Motor neuron (in vitro differentiated cells): Measurements from ENCODE around the gene TRIOBP. TPM values are rescaled to one million over a fixed set of nuclear protein-coding genes. Genes with fewer than 3 reads are reported as not detected.
A peak's percentile ranks its signal among the peaks of the same experiment; 100 is the strongest.

Experiments used
- ATAC-seq, 8 experiments: fragments of 200-7000 bp; cut with Tn5 transposase; replicated peaks in 6 of 8; 2 replicates each; pipeline ENCODE4 v1.8.0; 2021; ENCODE audit warnings: mild to moderate bottlenecking in 8 of 8, moderate library complexity in 8 of 8
- H3K27ac ChIP-seq, 2 donors: fragments of 250-450 bp; sonication (Bioruptor Pico); 2 replicates each; pipeline ENCODE4 v1.9.0; 2021; ENCODE audit warnings: antibody characterized with exemption in 2 of 2, mild to moderate bottlenecking in 2 of 2, moderate library complexity in 1 of 2
- H3K4me1 ChIP-seq, 2 donors: fragments of 250-450 bp; sonication (Bioruptor Pico); replicated peaks in 1 of 2; 2 replicates each; pipeline ENCODE4 v1.6.1; 2021; ENCODE audit warnings: antibody characterized with exemption in 2 of 2, mild to moderate bottlenecking in 2 of 2, moderate library complexity in 1 of 2
- H3K4me3 ChIP-seq, 5 donors: fragments of 250-450 bp; sonication (Bioruptor Pico); 2 replicates each; pipeline ENCODE4 v1.9.0; 2021; ENCODE audit warnings: antibody characterized with exemption in 5 of 5, mild to moderate bottlenecking in 5 of 5, moderate library complexity in 4 of 5
- WGBS, 10 experiments: fragments of 450-650 bp; shearing (Covaris generic); methylation state at CpG; one replicate each; pipeline ENCODE4 v1.0.0; 2022; 5-methylcytosine and 5-hydroxymethylcytosine counted together
- in situ Hi-C, 9 experiments: fragments of 400-800 bp; cut with MboI; loops; one replicate each; pipeline ENCODE4 v1.15.0; 2021; ENCODE audit warnings: low sequenced_read_pairs in 9 of 9, low pct_unique_long_range_greater_than_20kb in 2 of 9; ENCODE audit not compliant: unreplicated experiment in 9 of 9
- total RNA-seq, 8 experiments: library from RNA; unstranded; fragments of 300-600 nt; gene quantifications; 2 replicates each; pipeline versions ENCODE4 v1.2.3 to v1.2.4, GENCODE V29; 2022

The TRIOBP gene
- total RNA-seq, 8 experiments from 2014 or later, result 13.8 to 56.2 (median 25.3) TPM

DNA sequence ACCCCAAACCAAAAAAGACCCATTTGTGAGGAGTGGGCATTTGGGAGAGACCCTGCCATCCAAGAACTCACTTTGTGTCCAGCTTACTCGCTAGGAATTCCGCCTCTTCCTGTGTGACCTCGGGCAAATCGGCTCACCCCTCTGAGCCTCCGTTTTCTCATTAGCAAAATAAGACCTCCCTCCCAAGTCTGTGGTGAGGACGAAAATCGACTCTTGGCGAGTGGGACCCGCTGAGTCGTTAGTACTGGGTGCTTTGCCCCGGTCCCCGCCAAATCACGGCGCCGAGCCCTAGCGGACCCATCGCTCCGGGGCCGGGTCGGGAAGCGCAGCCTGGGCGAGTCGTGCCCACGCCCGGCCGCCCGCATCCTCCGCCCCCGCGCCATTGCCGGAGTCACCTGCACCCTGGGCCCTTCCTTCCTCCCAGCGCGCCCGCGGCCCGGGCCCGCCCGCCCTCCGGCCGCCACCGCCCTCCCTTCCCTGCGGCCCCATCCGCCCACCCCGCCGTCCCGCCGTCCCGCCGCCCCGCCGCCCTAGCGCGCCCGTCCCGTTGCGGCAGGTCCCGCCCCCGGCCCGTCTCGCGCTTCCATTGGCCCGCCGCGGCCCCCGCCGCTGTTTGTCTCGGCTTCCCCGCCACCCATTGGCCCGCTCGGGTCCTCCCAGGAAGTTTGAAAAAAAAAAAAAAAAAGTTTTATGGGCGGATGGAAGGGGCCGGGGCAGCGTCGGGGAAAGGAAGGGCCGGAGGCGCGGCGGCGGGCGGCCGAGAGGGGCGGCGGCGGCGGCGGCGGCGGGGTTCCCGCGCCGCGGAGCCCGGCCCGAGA lies 48.9 kb downstream of the TRIOBP start:
- Histone ChIP-seq H3K4me3 (peak overlapping the region; percentile 58 to 98 (median 88)), H3K4me1 (peaks cover 10 to 22% of the 10 kb centered on the region in 2 donors), H3K27ac (peak overlapping the region; percentile 18 to 83)
- WGBS, 10 experiments, result 0 to 5% (median 3%) methylated on average over 3 to 7 of the region's 94 CpGs; no CpG with 5 or more reads in 5 of the 10 experiments
- ATAC-seq, result peak; percentile 51 to 91 (median 84)
- in situ Hi-C loops, result no loop called here

DNA sequence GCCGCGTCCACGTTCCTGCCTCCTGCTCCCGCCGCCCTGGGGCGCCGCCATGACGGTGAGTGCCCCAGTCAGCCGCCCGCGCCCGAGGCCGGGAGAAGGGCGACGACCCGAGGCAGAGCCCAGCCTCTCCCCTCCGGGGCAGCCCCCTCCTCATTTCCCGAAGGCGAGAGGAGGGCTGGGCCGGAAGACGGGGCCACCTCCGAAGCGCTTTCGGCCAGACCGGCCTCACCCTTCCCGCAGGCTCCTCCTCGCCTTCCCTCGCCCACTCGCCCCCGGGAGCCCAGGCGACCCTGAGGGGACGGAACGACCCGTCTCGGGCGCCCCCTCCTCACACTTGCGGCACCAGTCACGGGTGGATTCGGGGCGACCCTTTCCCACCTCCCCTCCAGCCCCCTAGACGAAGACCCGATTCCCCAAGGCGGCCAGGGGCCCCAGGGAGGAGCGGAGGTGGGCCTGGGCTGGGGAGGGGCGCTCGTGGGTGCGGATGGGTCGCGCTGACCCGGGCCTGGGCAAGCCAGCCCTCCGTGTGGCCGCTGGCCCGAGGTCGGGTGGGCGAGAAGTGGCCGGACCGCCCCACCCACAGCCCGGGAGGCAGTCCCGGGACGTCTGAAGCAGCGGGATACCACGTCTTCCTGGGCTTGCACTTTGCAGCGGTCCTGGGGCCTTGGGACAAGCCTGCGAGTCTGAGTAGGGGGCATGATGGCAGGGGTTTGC lies 49.7 kb downstream of the TRIOBP start:
- in situ Hi-C loops, result no loop called here
- H3K4me3 ChIP-seq, result peak overlapping the region; percentile 58 to 98 (median 88)
- peak overlapping the region; percentile 18 to 83 for H3K27ac ChIP-seq
- 0 to 20% methylated on average over 1 of the region's 64 CpGs; no CpG with 5 or more reads in 8 of the 10 experiments for WGBS, 10 experiments
- peaks cover 10 to 22% of the 10 kb centered on the region in 2 donors for H3K4me1 ChIP-seq
- peak; percentile 4 to 58 (median 46) for ATAC-seq

DNA sequence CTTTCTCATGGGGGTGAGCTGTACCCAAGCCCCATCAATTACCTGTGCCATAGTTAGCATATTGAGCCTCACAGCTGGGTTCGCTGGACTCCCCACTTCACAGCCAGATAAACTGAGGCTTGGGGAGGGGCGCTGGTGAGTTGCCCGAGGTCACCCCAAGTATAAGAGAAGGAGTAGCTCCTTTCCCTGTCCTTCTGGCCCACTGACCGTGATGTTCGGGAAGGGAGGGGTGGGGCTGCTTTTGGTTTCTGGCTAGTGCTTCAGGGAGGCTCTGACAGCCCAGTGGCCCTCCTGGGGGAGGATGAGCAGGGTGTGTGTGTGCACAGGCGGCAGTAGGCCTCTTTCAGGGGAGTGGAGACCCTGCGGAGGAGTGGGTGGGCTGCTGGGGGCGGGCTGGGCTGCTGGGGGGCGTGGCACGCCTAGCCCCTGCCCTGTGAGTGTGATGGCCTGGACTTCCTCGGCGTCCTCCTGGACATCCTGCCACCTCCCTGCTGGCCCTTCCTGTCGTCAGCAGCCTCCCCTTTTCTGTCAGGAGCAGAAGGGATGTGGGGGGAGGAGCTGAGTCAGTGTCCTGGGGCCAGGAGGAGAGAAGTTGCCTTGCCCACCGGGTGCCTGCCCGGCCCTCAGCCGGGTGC lies 50.3 kb downstream of the TRIOBP start:
- Histone ChIP-seq H3K4me3 (peak overlapping the region; percentile 58 to 98 (median 88)), H3K27ac (peak overlapping the region in 1 of 2 donors; percentile 83), H3K4me1 (peaks cover 10 to 22% of the 10 kb centered on the region in 2 donors)
- WGBS, 10 experiments, result 0 to 40% (median 3%) methylated on average over 1 to 8 of the region's 16 CpGs; no CpG with 5 or more reads in 6 of the 10 experiments
- in situ Hi-C loops, result no loop called here
- ATAC-seq, result peak; percentile 2 to 51 (median 18)

DNA sequence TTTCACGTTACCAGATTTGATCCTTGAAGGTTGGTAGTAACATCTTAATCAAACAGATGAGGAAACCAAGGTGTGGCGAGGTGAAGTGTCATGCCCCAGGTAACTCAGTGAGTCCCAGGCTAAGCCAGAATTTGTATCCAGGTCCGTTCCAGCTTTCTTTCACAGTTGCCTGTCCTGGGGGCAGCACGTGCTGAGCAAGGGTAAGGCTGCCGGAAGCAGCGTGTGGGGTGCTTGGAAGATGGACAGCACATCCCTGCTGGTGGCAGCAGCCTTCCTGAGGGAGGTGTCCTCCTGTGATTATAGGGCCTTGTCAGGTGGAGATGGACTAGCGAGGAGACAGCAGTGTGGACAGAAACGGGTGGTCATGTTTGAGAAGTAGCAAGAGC lies 50.9 kb downstream of the TRIOBP start:
- ATAC-seq, result no peak
- in situ Hi-C loops, result no loop called here
- H3K4me3 ChIP-seq, result peak overlapping the region in 4 of 5 donors; percentile 58 to 98 (median 84)
- WGBS, 10 experiments, result 5 to 60% (median 48%) methylated on average over 1 to 7 of the region's 8 CpGs; no CpG with 5 or more reads in 6 of the 10 experiments
- peaks cover 10 to 22% of the 10 kb centered on the region in 2 donors for H3K4me1 ChIP-seq
- H3K27ac ChIP-seq, result no peak overlapping the region

DNA sequence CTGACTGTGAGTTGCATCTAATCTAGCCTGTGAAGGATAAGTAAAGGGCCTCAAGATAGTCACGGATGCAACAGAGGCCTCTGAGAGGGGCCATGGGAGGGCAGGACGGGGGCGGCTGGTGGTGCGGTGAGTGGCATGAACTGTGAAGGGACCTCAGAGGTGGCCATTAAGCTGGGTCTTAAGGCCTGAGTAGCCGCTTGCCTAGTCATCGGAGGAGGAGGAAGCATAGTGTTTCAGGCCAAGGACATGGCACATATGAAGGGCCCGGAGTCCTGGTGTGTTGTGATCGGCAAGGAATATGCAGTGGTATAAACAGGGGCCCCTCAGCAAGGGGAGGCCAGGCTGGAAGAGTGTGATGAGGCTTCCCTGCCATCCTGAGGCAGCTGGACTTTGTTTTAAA lies 51.8 kb downstream of the TRIOBP start:
- WGBS, 10 experiments, result 40 to 90% methylated on average over 2 to 3 of the region's 8 CpGs; no CpG with 5 or more reads in 8 of the 10 experiments
- ATAC-seq, result no peak
- H3K27ac ChIP-seq, result no peak overlapping the region
- H3K4me3 ChIP-seq, result no peak overlapping the region
- in situ Hi-C loops, result no loop called here
- peaks cover 10 to 22% of the 10 kb centered on the region in 2 donors for H3K4me1 ChIP-seq

DNA sequence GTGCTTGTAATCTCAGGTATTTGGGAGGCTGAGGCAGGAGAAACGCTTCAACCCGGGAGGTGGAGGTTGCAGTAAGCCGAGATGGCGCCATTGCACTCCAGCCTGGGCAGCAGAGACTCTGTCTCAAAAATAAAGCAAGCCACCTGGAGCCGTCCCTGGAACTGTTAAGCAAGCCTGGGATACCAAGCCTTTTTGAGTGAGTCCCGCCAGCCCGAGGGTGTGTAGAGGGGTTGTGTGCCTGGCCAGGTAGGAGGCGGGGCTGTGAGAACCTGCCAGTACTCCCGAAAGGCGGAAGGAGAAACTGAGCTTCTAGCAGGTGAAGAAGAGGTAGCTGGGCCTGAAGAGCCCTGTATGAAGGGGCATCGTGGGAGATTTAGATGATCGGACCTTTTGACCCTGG lies 52.4 kb downstream of the TRIOBP start:
- Histone ChIP-seq H3K4me1 (peaks cover 10 to 22% of the 10 kb centered on the region in 2 donors), H3K4me3 (no peak overlapping the region), H3K27ac (no peak overlapping the region)
- in situ Hi-C loops, result no loop called here
- WGBS, 10 experiments, result 75 to 100% (median 90%) methylated on average over 1 to 8 of the region's 12 CpGs; no CpG with 5 or more reads in 1 of the 10 experiments
- ATAC-seq, result no peak

DNA sequence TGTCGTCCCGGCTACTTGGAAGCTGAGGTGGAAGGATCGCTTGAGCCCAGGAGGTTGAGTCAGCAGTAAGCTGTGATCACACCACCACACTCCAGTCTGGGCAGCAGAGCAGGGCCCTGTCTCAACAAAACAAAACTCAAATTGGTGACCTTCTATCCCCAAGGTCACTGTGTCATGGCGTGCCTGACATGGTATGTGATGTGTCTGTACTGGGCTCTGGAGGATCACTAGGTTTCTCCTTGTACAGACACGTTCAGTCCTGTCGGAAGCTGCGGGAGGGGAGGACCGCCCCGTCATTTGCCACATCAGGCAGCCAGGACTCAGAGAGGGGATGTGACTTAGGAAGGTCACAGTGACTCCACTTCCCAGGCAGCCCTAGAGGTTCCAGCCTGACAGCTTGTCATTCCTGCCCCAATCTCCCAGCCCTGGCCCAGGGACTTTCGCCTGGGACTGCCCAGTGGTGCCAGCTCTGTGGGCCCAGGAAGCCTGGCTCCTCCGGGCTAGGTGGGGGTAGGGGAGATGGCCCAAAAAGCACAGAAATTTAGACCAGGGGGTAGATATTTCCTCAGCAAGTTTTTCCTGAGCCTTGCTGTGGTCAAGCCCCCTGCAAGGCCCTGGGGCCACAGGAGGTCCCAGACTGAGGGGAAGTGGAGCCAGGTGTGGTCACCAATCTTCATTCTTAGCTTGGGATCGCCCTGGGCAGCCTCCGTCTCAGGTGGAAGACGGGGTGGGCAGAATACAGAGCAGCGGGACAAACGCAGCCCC lies 53.2 kb downstream of the TRIOBP start:
- Histone ChIP-seq H3K4me3 (no peak overlapping the region), H3K27ac (no peak overlapping the region), H3K4me1 (peaks cover 10 to 22% of the 10 kb centered on the region in 2 donors)
- in situ Hi-C loops, result no loop called here
- ATAC-seq, result no peak
- 20 to 91% (median 79%) methylated on average over 1 to 8 of the region's 16 CpGs; no CpG with 5 or more reads in 6 of the 10 experiments for WGBS, 10 experiments

DNA sequence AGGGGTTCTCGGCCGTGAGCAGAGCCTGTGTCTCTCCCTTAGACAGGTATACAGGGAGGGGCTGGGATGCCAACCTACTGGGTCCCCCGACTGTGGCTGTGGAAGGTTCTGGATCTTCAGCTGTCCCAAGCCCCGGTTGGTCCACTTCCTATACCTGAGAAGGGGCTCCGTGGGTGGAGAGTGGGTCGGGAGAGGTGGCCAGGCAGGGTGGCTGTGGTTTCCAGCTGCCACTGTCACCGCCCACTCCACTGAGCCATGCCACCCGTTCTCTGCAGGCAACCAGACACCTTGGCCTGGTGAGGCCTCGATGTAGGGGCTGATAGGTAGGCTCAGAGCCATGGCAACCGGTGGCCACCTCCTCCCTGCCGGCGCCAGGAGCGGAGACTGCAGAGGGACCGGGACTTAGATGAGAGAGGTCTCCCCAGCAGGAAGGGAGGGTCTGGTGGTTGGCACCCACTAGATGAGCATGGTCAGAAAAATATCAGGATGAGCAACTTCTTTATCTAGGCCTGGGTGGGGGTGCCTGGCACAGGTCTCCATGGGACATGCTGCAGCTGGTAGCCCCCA lies 53.8 kb downstream of the TRIOBP start:
- in situ Hi-C loops, result no loop called here
- Histone ChIP-seq H3K27ac (no peak overlapping the region), H3K4me1 (peaks cover 10 to 17% of the 10 kb centered on the region in 2 donors), H3K4me3 (no peak overlapping the region)
- WGBS, 10 experiments, result 48 to 95% (median 83%) methylated on average over 1 to 10 of the region's 14 CpGs; no CpG with 5 or more reads in 7 of the 10 experiments
- no peak for ATAC-seq

DNA sequence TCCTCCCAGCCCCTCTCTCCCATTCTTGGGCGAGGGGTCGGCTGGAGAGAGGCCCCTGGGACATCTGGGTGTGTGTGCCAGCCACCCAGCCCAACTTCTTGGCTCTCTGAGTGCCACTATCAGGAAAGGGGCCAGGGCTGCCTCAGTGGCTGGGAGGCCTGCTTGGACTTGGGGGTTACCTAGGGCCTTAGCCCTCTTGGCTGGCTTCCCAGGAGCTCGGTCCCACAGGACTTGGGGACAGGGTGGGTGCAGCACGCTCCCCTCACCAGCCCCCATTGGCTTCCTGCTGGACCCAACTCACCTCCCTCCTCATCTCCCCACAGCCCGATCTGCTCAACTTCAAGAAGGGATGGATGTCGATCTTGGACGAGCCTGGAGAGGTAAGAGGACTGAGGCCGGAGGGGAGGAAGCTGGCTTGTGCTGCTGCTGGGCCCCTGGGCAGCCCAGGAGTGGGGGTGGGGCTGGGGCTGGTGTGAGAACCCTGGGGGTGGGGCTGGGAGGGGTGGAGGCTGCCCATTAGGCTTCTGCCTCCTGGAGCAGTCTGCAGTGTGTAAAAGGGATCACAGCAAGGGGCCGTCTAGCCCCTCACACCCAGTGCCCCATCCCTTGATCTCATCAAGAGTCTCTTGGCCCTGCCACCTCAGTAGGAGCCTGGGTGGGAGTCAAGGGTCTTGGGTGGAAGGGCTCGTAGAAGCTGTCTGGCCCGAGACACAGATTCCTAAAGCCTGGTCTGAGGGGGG lies 54.8 kb downstream of the TRIOBP start:
- no peak for ATAC-seq
- 59 to 100% (median 60%) methylated on average over 1 to 3 of the region's 11 CpGs; no CpG with 5 or more reads in 7 of the 10 experiments for WGBS, 10 experiments
- no peak overlapping the region for H3K4me3 ChIP-seq
- in situ Hi-C loops, result no loop called here
- H3K4me1 ChIP-seq, result peaks cover 10 to 17% of the 10 kb centered on the region in 2 donors
- peak overlapping the region in 1 of 2 donors; percentile 24 for H3K27ac ChIP-seq

DNA sequence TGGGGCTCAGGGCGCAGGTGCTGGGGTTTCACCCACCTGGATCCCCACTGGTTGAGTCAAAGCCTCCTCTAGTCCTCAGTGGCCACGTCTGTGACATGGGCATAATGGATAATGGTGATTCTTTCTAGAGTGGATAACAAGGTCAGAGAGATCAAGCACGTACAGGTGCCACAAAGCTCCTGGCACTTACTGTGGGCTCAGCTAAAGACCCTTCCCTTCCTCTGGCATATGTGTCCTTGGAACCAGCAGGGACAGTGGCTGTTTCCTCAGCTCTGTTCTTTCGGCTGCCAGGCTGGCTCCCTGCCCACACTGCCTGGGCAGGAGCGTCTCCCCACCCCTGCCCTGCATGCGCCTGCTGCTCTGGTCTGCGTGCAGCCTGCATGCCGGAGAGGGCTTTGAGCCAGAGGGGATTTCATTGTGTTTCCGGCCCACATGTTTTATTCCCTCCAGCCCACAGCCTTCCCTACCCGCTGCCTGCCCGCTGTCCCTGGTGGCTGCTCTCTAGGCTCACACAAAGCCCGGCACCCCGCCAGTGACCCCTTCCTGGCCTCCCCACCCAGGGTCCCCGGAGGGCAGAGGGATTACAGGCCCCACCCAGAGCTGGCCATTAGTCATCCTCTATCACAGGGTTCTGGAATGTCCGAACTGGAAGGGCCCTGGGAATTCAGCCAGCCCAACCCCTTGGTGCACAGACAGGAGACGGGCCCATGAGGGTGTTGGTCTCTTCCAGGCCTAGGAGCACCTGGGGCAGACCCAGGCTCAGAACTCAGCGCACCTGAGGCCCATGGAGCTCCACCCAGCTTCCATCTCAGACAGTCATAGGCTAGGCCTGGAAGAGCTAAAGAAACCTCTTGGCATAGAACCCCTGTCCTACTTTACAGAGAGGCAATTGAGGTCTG lies 55.6 kb downstream of the TRIOBP start:
- in situ Hi-C loops, result no loop called here
- no peak overlapping the region for H3K27ac ChIP-seq
- 0 to 82% (median 9%) methylated on average over 2 to 4 of the region's 17 CpGs; no CpG with 5 or more reads in 6 of the 10 experiments for WGBS, 10 experiments
- H3K4me1 ChIP-seq, result peaks cover 4 to 12% of the 10 kb centered on the region in 2 donors
- peak; percentile 43 to 92 (median 76) for ATAC-seq
- H3K4me3 ChIP-seq, result no peak overlapping the region

DNA sequence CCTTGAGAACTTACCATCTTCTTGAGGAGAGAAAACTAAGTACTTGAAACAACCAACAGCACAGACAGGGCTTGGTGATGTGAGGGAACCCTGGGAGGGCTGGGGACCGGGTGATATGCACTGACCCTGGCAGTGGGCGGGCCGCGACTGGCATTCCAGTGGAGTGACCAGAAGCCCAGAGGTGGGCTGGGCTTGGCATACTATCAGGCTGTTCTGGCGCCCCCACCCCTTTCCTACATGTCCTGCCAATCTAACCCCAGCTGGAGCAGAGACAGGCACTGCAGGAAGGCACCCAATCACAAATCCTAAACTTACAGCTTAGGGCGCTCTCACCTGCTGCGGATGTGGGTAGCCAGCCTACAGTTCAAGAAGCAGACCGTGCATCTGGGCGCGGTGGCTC lies 56.9 kb downstream of the TRIOBP start:
- Histone ChIP-seq H3K4me1 (no peaks in the 10 kb centered on the region), H3K4me3 (no peak overlapping the region), H3K27ac (no peak overlapping the region)
- in situ Hi-C loops, result no loop called here
- ATAC-seq, result no peak
- WGBS, 10 experiments, result 84 to 100% methylated on average over 1 to 8 of the region's 10 CpGs; no CpG with 5 or more reads in 8 of the 10 experiments
